Measurements from ENCODE around the gene LHFPL3.

DNA sequence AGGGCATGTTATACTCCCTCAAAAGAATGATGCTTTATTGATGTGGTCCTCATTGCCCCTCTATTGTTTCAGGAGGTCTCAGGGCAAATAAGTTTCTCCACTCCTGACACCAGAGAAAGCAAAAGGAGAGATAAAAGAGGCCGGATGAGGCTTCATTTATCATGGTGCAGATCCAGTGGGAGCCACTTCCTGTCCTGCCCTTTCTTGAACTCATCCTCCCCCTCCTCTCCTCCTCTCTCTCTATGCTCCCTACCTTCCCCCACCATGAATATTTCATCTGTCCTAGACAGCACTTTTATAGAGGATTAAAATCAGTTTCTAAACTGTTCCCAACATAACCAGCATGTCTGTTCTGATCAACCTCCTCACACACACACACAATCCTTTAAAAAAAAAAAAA lies 513.4 kb downstream of the LHFPL3 start:
- TF ChIP-seq, protein P1, sequence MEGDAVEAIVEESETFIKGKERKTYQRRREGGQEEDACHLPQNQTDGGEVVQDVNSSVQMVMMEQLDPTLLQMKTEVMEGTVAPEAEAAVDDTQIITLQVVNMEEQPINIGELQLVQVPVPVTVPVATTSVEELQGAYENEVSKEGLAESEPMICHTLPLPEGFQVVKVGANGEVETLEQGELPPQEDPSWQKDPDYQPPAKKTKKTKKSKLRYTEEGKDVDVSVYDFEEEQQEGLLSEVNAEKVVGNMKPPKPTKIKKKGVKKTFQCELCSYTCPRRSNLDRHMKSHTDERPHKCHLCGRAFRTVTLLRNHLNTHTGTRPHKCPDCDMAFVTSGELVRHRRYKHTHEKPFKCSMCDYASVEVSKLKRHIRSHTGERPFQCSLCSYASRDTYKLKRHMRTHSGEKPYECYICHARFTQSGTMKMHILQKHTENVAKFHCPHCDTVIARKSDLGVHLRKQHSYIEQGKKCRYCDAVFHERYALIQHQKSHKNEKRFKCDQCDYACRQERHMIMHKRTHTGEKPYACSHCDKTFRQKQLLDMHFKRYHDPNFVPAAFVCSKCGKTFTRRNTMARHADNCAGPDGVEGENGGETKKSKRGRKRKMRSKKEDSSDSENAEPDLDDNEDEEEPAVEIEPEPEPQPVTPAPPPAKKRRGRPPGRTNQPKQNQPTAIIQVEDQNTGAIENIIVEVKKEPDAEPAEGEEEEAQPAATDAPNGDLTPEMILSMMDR (conservative IDR thresholded peaks at IDR 0.05) = no peak
- no peak for TF ChIP-seq ZFX (IDR thresholded peaks at IDR 0.05)

Data from C4-2B (cell line).